Measurements from ENCODE around the gene FXYD3.

- TF ChIP-seq CTCF (IDR thresholded peaks at IDR 0.05) (no peak), EZH2phosphoT487 (IDR thresholded peaks at IDR 0.05) (no peak), EZH2 (IDR thresholded peaks at IDR 0.05) (no peak)
Observed at GRCh38 chr19:35106291-35106583, 9.4 kb upstream of the FXYD3 start.
